OCI-LY1 (cell line): ENCODE measurements around the gene TESPA1.

Source experiments
- H2AFZ ChIP-seq: fragments of 200-600 bp; sonication (generic), shearing (Covaris generic); 2 replicates; pipeline ENCODE4 v1.6.0; 2014; ENCODE audit warnings: antibody characterized with exemption, mild to moderate bottlenecking, low read length
- H3F3A ChIP-seq: fragments of 200-600 bp; sonication (generic), shearing (Covaris generic); 2 replicates; pipeline ENCODE4 v1.6.0; 2014; ENCODE audit warnings: mild to moderate bottlenecking, antibody characterized with exemption, low read length, moderate library complexity; ENCODE audit not compliant: insufficient read depth
- H3K27ac ChIP-seq: fragments of 200-600 bp; sonication (generic); 2 replicates; pipeline ENCODE4 v1.5.1; 2014; ENCODE audit warnings: low read length, mixed run types, mild to moderate bottlenecking, low read depth; ENCODE audit not compliant: poor library complexity, severe bottlenecking
- H3K27me3 ChIP-seq: fragments of 200-600 bp; sonication (generic); 2 replicates; pipeline ENCODE4 v1.6.0; 2014; ENCODE audit warnings: antibody characterized with exemption, mild to moderate bottlenecking, low read length, moderate library complexity; ENCODE audit not compliant: insufficient read depth
- H3K36me3 ChIP-seq: fragments of 200-600 bp; sonication (generic); 2 replicates; pipeline ENCODE4 v1.6.1; 2014; ENCODE audit warnings: mild to moderate bottlenecking, antibody characterized with exemption, low read length, moderate library complexity, mixed read lengths; ENCODE audit not compliant: insufficient read depth
- H3K4me1 ChIP-seq: fragments of 200-600 bp; sonication (generic); 2 replicates; pipeline ENCODE4 v1.5.1; 2014; ENCODE audit warnings: mild to moderate bottlenecking, low read length, moderate library complexity; ENCODE audit not compliant: insufficient read depth, severe bottlenecking
- H3K4me2 ChIP-seq: fragments of 200-600 bp; sonication (generic), shearing (Covaris generic); 2 replicates; pipeline ENCODE4 v1.6.1; 2014; ENCODE audit warnings: low read length
- H3K4me3 ChIP-seq: fragments of 200-600 bp; sonication (generic); 2 replicates; pipeline ENCODE4 v1.5.1; 2014; ENCODE audit warnings: low read length, low read depth, mild to moderate bottlenecking, mixed read lengths; ENCODE audit not compliant: poor library complexity, severe bottlenecking
- H3K79me2 ChIP-seq: fragments of 200-600 bp; shearing (Covaris generic); 2 replicates; pipeline ENCODE4 v1.6.1; 2016; ENCODE audit warnings: mixed run types, low read length, mixed read lengths; ENCODE audit not compliant: insufficient read depth
- H3K9ac ChIP-seq: fragments of 200-600 bp; sonication (generic), shearing (Covaris generic); 2 replicates; pipeline ENCODE4 v1.6.1; 2014; ENCODE audit warnings: mild to moderate bottlenecking, low read length, mixed read lengths
- H3K9me2 ChIP-seq: fragments of 200-600 bp; sonication (generic), shearing (Covaris generic); 2 replicates; pipeline ENCODE4 v1.6.1; 2014; ENCODE audit warnings: low read depth, mild to moderate bottlenecking, low read length, mixed read lengths
- H3K9me3 ChIP-seq: fragments of 200-600 bp; shearing (Covaris generic); 2 replicates; pipeline ENCODE4 v1.6.1; 2014; ENCODE audit warnings: low read length, mixed read lengths
- H4K20me1 ChIP-seq: fragments of 200-600 bp; sonication (generic), shearing (Covaris generic); 2 replicates; pipeline ENCODE4 v1.6.0; 2016; ENCODE audit warnings: mild to moderate bottlenecking, low read length; ENCODE audit not compliant: insufficient read depth
- CTCF ChIP-seq: fragments of 200-600 bp; sonication (generic), shearing (Covaris generic); IDR thresholded peaks from 2 replicates; pipeline ENCODE4 v1.5.1; 2017; ENCODE audit warnings: mild to moderate bottlenecking, antibody characterized with exemption, low read length, moderate library complexity, mixed read lengths
- EZH2 ChIP-seq: fragments of 200-600 bp; sonication (generic), shearing (Covaris generic); IDR thresholded peaks from 2 replicates; pipeline ENCODE4 v1.8.0; 2017; ENCODE audit warnings: borderline replicate concordance, mixed run types, mild to moderate bottlenecking, antibody characterized with exemption, low read length, moderate library complexity, mixed read lengths

Gene TESPA1

GRCh38 chr12:54998958-54999510, 14.5 kb upstream of the TESPA1 start:
- Histone ChIP-seq H2AFZ (no peak overlapping the region), H3K27ac (no peak overlapping the region), H3K4me3 (no peak overlapping the region), H3K79me2 (no peaks in the 10 kb centered on the region), H3K4me2 (no peak overlapping the region), H3K36me3 (peaks cover 8% of the 10 kb centered on the region; the same call in 1 of the 2 replicates), H3K4me1 (peaks cover 25% of the 10 kb centered on the region), H3K27me3 (no peaks in the 10 kb centered on the region), H4K20me1 (no peaks in the 10 kb centered on the region), H3K9me3 (no peaks in the 10 kb centered on the region), H3F3A (no peaks in the 10 kb centered on the region), H3K9me2 (no peaks in the 10 kb centered on the region), H3K9ac (no peak overlapping the region)
- TF ChIP-seq EZH2: no peak
- no peak for TF ChIP-seq CTCF

- no peak overlapping the region for H3K27ac ChIP-seq
- TF ChIP-seq EZH2 (no peak), CTCF (no peak)
- no peak overlapping the region for H3K4me3 ChIP-seq
- no peak overlapping the region for H3K9ac ChIP-seq
- no peak overlapping the region for H3K4me2 ChIP-seq
- no peaks in the 10 kb centered on the region for H3K27me3 ChIP-seq
- peaks cover 8% of the 10 kb centered on the region; the same call in 1 of the 2 replicates for H3K36me3 ChIP-seq
- H2AFZ ChIP-seq: no peak overlapping the region
- peaks cover 28% of the 10 kb centered on the region for H3K4me1 ChIP-seq
- H3F3A ChIP-seq: no peaks in the 10 kb centered on the region
- no peaks in the 10 kb centered on the region for H3K79me2 ChIP-seq
- H3K9me3 ChIP-seq: no peaks in the 10 kb centered on the region
- H4K20me1 ChIP-seq: no peaks in the 10 kb centered on the region
- no peaks in the 10 kb centered on the region for H3K9me2 ChIP-seq
These were observed 13.5 kb upstream of the TESPA1 start for GRCh38 chr12:54997929-54998522.

- Histone ChIP-seq H3K27me3 (no peaks in the 10 kb centered on the region), H3K9me2 (no peaks in the 10 kb centered on the region), H3K27ac (no peak overlapping the region), H2AFZ (no peak overlapping the region), H3K4me1 (peaks cover 39% of the 10 kb centered on the region), H3K9ac (no peak overlapping the region), H4K20me1 (no peaks in the 10 kb centered on the region), H3F3A (peaks cover 3% of the 10 kb centered on the region; the same call in 1 of the 2 replicates), H3K4me2 (no peak overlapping the region), H3K4me3 (no peak overlapping the region), H3K36me3 (peaks cover 8% of the 10 kb centered on the region; the same call in 1 of the 2 replicates), H3K9me3 (no peaks in the 10 kb centered on the region), H3K79me2 (no peaks in the 10 kb centered on the region)
- TF ChIP-seq CTCF: no peak
These were observed 11.6 kb upstream of the TESPA1 start for GRCh38 chr12:54996205-54996604.
